Measurements from ENCODE around the gene RAP1GAP2.

DNA sequence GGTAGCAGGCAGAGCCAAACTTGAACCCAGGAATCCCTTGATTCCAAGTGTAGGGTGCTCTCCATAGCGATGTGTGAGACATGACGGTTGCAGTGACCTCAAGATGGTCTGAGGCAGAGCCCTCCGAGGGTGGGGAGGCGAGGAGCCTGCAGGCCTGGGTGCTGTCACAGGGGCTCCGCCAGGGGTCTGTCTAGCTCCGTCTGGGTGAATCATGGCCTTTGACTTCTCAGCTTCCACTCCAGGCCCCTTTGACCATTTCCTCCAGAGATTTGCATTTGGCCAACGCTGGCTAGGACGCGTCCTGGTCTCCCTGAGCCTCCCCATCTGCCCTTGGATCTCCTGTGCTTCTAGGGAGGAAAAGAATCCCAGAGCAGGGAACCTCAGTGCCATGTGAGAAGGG, 104.6 kb downstream of the RAP1GAP2 start:
- TF ChIP-seq POLR2A (IDR thresholded peaks at IDR 0.05) (no peak), POLR2AphosphoS5 (IDR thresholded peaks at IDR 0.05) (no peak)
- TF ChIP-seq, protein P1, sequence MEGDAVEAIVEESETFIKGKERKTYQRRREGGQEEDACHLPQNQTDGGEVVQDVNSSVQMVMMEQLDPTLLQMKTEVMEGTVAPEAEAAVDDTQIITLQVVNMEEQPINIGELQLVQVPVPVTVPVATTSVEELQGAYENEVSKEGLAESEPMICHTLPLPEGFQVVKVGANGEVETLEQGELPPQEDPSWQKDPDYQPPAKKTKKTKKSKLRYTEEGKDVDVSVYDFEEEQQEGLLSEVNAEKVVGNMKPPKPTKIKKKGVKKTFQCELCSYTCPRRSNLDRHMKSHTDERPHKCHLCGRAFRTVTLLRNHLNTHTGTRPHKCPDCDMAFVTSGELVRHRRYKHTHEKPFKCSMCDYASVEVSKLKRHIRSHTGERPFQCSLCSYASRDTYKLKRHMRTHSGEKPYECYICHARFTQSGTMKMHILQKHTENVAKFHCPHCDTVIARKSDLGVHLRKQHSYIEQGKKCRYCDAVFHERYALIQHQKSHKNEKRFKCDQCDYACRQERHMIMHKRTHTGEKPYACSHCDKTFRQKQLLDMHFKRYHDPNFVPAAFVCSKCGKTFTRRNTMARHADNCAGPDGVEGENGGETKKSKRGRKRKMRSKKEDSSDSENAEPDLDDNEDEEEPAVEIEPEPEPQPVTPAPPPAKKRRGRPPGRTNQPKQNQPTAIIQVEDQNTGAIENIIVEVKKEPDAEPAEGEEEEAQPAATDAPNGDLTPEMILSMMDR (IDR thresholded peaks at IDR 0.05): no peak
